Tibial nerve (tissue), 4 donors: Measurements from ENCODE around the gene C14orf93. TPM values are rescaled to one million over a fixed set of nuclear protein-coding genes. Genes with fewer than 3 reads are reported as not detected.
"Not testable (repeated sequence)": the region's sequence is repeated elsewhere in the genome, so short reads cannot be mapped to it uniquely, and the experiment has no call there.

Experiments
- DNase-seq, 2 donors: peaks; one replicate each; pipeline ENCODE4 v3.0.0-alpha.2; 2019; ENCODE audit warnings: low spot score in 2 of 2
- H3K27ac ChIP-seq, 4 donors: fragments of 200-600 bp; sonication (generic) in 3 of 4; one replicate each; pipeline ENCODE4 v1.5.1; 2017 to 2019; ENCODE audit warnings: mild to moderate bottlenecking in 1 of 4
- H3K27me3 ChIP-seq, 2 donors: fragments of 200-600 bp; sonication (generic) in 1 of 2; one replicate each; pipeline versions ENCODE4 v1.5.1 to v1.6.0; 2017 to 2019
- H3K36me3 ChIP-seq, 3 donors: fragments of 200-600 bp; sonication (generic); one replicate each; pipeline ENCODE4 v1.5.1; 2018 to 2019
- H3K4me1 ChIP-seq, 4 donors: fragments of 200-600 bp; sonication (generic) in 3 of 4; one replicate each; pipeline ENCODE4 v1.5.1; 2017 to 2019
- H3K4me3 ChIP-seq, 4 donors: fragments of 200-600 bp; sonication (generic) in 3 of 4; one replicate each; pipeline ENCODE4 v1.5.1; 2017 to 2019; ENCODE audit warnings: mild to moderate bottlenecking in 1 of 4, moderate library complexity in 1 of 4
- H3K9me3 ChIP-seq, 4 donors: fragments of 200-600 bp; sonication (generic) in 3 of 4; one replicate each; pipeline ENCODE4 v1.5.1; 2017 to 2019
- CTCF ChIP-seq, 5 experiments: fragments of 200-600 bp in 3 of 5; fragments of 450-650 bp in 2 of 5; sonication (generic) in 3 of 5; IDR thresholded peaks; one replicate each; pipeline ENCODE4 v1.5.1; 2016 to 2019; ENCODE audit warnings: antibody characterized with exemption in 5 of 5, mild to moderate bottlenecking in 3 of 5, moderate library complexity in 2 of 5
- EP300 ChIP-seq, 2 donors: sonication (generic); formaldehyde crosslinking; IDR thresholded peaks; one replicate each; pipeline ENCODE4 v1.6.1; 2017; ENCODE audit warnings: antibody characterized with exemption in 2 of 2, mild to moderate bottlenecking in 1 of 2
- POLR2A ChIP-seq, 2 donors: fragments of 450-650 bp; IDR thresholded peaks; one replicate each; pipeline ENCODE4 v1.6.1; 2017; ENCODE audit warnings: antibody characterized with exemption in 2 of 2, mild to moderate bottlenecking in 2 of 2, moderate library complexity in 2 of 2
- WGBS, 2 donors: methylation state at CpG; one replicate each; pipeline ENCODE4 v1.1.5; 2018; 5-methylcytosine and 5-hydroxymethylcytosine counted together
- total RNA-seq, 4 donors: library from RNA; depleted of rRNA; stranded (reverse); fragments of >200 nt; gene quantifications; one replicate each; pipeline ENCODE4 v1.1.0, GENCODE V29; 2016

C14orf93 gene
- total RNA-seq, 4 donors from 2014 or later, result 8.4 to 18.6 (median 9.5) TPM

GRCh38 chr14:22973217-22974032, 36.5 kb downstream of the C14orf93 start:
- no peaks in the 10 kb centered on the region for H3K9me3 ChIP-seq
- H3K27ac ChIP-seq, result no peak overlapping the region
- peaks cover 0 to 40% (median 14%) of the 10 kb centered on the region in 4 donors for H3K4me1 ChIP-seq
- no peaks in the 10 kb centered on the region for H3K27me3 ChIP-seq
- peaks cover 0 to 46% (median 0%) of the 10 kb centered on the region in 3 donors for H3K36me3 ChIP-seq
- H3K4me3 ChIP-seq, result no peak overlapping the region
- TF ChIP-seq POLR2A (IDR thresholded peaks at IDR 0.05), result no peak
- no peak for TF ChIP-seq EP300 (IDR thresholded peaks at IDR 0.05)
- TF ChIP-seq CTCF (IDR thresholded peaks at IDR 0.05), result peak; percentile 61 to 83 (median 66)
- peak in 1 of 2 donors; percentile 68 for DNase-seq
- 84 to 90% methylated on average over 6 of the region's 6 CpGs for WGBS, 2 donors

- H3K27ac ChIP-seq, result no peak overlapping the region
Observed at GRCh38 chr14:22972313-22972930, 37.5 kb downstream of the C14orf93 start.

GRCh38 chr14:22971152-22971551, 38.8 kb downstream of the C14orf93 start:
- 96 to 100% methylated on average over 1 of the region's 1 CpG for WGBS, 2 donors
- Histone ChIP-seq H3K27me3 (no peaks in the 10 kb centered on the region), H3K27ac (no peak overlapping the region), H3K4me3 (no peak overlapping the region), H3K36me3 (peaks cover 0 to 50% (median 0%) of the 10 kb centered on the region in 3 donors), H3K9me3 (no peaks in the 10 kb centered on the region), H3K4me1 (peaks cover 0 to 17% (median 0%) of the 10 kb centered on the region in 4 donors)
- no peak for DNase-seq
- TF ChIP-seq EP300 (IDR thresholded peaks at IDR 0.05) (no peak), POLR2A (IDR thresholded peaks at IDR 0.05) (no peak), CTCF (IDR thresholded peaks at IDR 0.05) (no peak)

More at GRCh38 chr14:22972313-22972930, 37.5 kb downstream of the C14orf93 start:
- DNase-seq, result no peak
- H3K27me3 ChIP-seq, result no peaks in the 10 kb centered on the region
- no peaks in the 10 kb centered on the region for H3K9me3 ChIP-seq
- 88 to 89% methylated on average over 2 of the region's 2 CpGs for WGBS, 2 donors
- H3K4me1 ChIP-seq, result peaks cover 0 to 30% (median 7%) of the 10 kb centered on the region in 4 donors
- TF ChIP-seq POLR2A (IDR thresholded peaks at IDR 0.05) (no peak), CTCF (IDR thresholded peaks at IDR 0.05) (no peak), EP300 (IDR thresholded peaks at IDR 0.05) (no peak)
- H3K4me3 ChIP-seq, result no peak overlapping the region
- peaks cover 0 to 52% (median 0%) of the 10 kb centered on the region in 3 donors for H3K36me3 ChIP-seq

- TF ChIP-seq CTCF (IDR thresholded peaks at IDR 0.05), result no peak
- TF ChIP-seq POLR2A (IDR thresholded peaks at IDR 0.05), result no peak
- no peak for TF ChIP-seq EP300 (IDR thresholded peaks at IDR 0.05)
- WGBS, 2 donors, result 55 to 56% methylated on average over 4 of the region's 4 CpGs
- Histone ChIP-seq H3K36me3 (peaks cover 0 to 22% (median 0%) of the 10 kb centered on the region in 3 donors), H3K9me3 (no peaks in the 10 kb centered on the region), H3K4me1 (no peaks in the 10 kb centered on the region), H3K4me3 (no peak overlapping the region), H3K27me3 (no peaks in the 10 kb centered on the region), H3K27ac (no peak overlapping the region)
- no peak for DNase-seq
Observed at GRCh38 chr14:22966783-22967269, 43.1 kb downstream of the C14orf93 start.

- not testable (repeated sequence) for DNase-seq, H3K27ac ChIP-seq, H3K27me3 ChIP-seq, H3K4me3 ChIP-seq, H3K9me3 ChIP-seq, H3K4me1 ChIP-seq
- H3K36me3 ChIP-seq, result peaks cover 0 to 18% (median 0%) of the 10 kb centered on the region in 3 donors
- 57 to 58% methylated on average over 15 of the region's 15 CpGs for WGBS, 2 donors
Observed at GRCh38 chr14:22965916-22966782, 43.8 kb downstream of the C14orf93 start.
